Measurements from ENCODE around the gene CACNA1C.

DNA sequence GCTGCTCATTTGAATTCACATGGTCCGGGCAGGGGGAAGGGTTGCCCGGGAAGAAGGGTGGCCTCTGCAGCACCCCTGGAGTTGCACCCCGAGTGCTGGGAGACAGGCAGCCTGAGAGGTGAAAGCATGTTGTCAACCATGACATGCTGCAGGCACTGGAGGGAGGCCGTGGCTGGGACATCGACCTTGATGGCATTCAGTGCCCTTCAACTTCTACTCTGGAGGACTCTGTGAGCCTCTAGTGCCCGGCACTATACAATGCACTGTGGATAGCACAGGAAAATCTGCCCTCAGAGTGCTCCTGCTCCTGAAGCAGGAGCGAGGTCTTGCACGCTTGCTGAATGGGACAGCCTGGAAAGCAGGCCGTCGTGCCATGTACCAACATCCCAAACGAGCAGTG, 382.7 kb downstream of the CACNA1C start:
- TF ChIP-seq, protein P1, sequence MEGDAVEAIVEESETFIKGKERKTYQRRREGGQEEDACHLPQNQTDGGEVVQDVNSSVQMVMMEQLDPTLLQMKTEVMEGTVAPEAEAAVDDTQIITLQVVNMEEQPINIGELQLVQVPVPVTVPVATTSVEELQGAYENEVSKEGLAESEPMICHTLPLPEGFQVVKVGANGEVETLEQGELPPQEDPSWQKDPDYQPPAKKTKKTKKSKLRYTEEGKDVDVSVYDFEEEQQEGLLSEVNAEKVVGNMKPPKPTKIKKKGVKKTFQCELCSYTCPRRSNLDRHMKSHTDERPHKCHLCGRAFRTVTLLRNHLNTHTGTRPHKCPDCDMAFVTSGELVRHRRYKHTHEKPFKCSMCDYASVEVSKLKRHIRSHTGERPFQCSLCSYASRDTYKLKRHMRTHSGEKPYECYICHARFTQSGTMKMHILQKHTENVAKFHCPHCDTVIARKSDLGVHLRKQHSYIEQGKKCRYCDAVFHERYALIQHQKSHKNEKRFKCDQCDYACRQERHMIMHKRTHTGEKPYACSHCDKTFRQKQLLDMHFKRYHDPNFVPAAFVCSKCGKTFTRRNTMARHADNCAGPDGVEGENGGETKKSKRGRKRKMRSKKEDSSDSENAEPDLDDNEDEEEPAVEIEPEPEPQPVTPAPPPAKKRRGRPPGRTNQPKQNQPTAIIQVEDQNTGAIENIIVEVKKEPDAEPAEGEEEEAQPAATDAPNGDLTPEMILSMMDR (IDR thresholded peaks at IDR 0.05; ENCODE audit: low read depth, low read length), result no peak
- TF ChIP-seq, protein P2, sequence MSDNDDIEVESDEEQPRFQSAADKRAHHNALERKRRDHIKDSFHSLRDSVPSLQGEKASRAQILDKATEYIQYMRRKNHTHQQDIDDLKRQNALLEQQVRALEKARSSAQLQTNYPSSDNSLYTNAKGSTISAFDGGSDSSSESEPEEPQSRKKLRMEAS (IDR thresholded peaks at IDR 0.05; ENCODE audit: low read depth, low read length), result no peak
- TF ChIP-seq MYC (IDR thresholded peaks at IDR 0.05; ENCODE audit: low read depth, low read length), result no peak
